GM19372 (cell line): ENCODE measurements around the gene INPP5B.
"Not testable (repeated sequence)": the region's sequence is repeated elsewhere in the genome, so short reads cannot be mapped to it uniquely, and the experiment has no call there.

Experiments used
- ATAC-seq: cut with Tn5 transposase; IDR thresholded peaks from one replicate; pipeline ENCODE4 v1.9.1; 2021; ENCODE audit warnings: mild to moderate bottlenecking, low read depth, moderate library complexity; ENCODE audit not compliant: unreplicated experiment

The INPP5B gene

DNA sequence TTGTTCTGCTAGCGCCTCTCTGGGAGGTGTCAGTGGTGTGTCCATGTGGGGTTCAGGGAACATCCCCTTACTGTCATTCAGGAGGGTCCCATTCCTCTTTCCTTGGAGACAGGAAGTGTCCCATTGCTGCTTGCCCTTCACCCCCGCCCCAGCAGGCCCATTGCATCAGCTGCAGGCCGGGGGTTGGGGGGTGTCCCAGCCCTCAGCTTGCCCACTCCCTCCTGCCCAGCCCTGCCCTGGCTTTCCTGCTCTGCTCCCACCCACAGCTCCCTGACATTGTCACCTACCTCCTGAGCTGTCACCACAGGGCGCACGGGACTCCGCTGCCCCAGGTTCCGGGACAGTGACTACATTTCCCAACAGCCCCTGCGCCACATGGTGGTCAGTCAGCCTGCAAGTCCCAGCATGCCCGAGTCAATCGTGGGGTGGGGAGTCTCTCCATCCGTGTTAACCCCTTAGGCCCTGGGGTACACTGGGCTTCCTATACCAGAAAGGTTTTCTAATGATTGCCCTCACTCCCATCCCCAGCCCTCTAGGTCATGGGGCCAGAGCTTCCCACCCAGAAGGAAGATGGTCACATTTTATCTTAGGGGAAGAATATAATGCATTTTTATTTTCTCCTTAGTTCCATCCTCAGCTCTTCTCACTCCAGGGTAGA is at the start of gene INPP5B:
Gene INPP5B (minus strand): TSS at position 351 of the 658 bp plus-strand sequence. CDS start 745 bp downstream, outside the sequence.
- peak; percentile 77 for ATAC-seq

DNA sequence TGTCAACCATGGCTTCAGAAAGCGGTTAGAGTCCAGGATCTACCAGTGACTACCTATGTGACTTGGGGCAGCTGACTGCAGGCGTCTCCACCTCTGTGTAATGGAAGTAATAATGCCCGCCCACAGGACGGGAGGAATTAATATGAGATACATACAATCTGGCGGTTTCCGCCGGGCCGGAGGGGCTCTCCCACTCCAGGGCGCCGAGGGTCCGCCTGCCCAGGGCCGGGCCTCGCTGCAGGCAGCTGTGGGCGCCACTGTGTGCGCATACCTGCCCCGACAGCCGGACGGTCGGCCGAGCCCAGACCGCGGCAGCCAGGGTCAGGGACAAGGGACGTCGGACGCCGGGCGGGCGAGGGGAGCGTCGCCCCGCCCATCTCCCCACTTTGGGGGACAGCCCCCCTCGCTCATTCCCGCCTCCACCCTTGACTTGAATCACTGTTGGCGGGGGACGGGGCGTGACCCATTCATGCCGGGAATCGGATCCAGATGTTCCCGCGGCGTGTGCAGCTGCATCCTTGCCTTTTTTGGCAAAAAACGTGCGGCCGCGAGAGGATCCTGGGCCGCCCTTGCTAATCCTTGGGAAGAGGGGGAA is 49.0 kb upstream of the INPP5B start:
- ATAC-seq: no peak

DNA sequence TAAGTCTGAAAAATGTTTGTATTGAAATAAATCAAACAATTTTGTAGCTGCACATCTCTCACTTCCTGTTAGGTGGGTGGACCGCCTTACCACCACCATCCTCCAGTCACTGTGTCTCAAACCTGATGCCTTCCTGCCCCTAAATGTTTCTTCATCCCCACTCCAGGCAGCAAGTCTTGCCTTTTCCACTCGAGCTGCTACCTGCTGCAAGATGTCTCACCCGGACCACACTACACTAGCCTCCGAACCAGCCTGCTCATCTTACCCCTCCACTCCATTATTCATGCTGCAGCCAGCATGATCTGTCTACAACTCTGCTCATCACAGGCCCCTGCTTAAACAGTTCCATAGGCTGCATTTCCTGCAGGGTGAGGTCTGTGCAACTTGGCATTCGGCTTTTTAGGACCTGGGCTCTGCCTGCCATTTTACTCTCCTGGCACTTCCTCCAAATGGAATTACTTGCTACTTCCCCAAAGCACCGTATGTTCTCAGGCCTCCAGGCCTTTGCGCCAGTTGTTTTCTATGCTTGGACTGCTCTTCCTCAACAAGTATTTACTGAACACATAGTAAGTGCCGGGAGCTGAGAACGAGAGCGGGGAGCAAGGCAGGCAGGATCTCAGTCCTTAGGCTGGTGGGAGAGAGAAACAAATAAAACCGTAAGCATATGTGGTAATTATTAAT is 48.2 kb upstream of the INPP5B start:
- no peak for ATAC-seq

DNA sequence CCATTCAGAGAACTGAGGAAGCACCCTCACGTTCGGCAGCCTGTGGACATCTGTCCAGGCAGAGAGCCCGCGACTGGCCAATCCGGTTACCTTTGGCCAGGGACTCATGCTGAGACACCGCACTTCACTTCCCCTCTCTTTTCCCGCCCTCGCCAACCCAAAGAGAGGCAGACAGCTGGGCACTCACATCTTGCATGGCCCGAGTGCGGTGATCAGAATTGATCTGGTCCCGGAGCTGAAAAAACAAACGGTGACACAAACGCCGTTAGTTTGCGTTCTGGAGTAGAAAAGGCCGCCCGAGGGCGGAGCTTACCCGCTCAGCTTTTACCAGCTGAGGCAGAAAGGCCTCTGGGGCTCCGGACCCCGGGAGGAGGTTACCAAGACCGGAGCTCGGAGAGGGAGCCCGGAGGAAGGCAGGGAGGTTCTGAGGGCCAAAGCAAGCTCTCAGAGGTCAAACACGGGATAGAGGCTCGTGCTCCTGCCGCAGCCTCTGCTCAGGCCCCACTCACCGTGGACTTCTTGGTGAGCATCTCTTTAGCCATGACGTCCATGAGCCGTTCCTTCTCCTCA is 42.6 kb upstream of the INPP5B start:
- peak; percentile 6 for ATAC-seq

DNA sequence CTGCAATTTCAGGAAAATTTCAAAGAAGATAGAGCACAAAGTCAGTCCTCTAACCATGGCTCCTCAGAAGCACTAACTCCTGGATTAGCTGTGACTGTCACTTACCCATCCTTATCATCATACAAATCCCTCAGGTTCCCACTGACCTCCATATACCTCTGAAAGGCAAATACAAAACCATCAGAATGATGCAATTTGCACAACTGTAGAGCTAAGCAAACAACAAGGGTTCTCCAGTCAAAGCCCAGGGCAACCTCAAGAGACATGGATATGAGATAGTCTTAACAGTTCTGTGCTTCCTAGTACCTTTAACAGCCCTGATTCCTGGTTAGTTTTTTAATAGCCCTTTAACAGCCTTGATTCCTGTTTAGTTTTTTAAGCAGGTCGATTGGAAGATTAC is 40.8 kb upstream of the INPP5B start:
- ATAC-seq: no peak

DNA sequence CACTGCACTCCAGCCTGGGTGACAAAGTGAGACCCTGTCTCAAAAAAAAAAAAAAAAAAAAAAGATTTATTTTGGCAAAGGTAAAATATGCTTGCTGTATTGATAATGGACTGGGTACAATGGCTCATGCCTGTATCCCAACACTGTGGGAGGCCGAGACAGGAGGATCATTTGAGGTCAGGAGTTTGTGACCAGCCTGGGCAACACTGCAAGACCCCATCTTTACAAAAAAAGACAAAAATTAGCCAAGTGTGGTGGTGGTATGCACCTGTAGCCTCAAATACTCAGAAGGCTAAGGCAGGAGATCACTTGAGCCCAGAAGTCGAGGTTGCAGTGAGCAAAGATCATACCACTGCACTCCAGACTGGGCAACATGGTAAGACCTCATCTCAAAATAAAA is 36.7 kb upstream of the INPP5B start:
- no peak for ATAC-seq

DNA sequence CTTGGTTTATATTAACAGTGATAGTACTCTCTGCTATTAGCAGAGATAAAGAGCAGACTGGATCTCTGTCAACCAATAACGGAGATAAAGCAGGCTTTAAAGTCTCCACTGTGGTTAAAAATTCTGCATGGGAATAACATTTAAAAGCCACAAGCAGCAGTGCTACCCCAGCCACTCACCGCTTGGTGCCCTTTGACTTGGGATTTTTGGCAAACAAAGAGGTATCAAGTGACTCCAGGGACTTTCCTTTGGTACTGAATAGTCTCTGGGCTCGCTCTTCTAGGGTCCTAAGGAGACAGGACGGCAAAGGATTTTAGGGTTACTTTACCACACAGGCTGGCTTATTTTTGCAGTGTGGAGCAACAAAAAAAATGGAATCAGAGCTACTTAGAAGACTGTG is 31.7 kb upstream of the INPP5B start:
- no peak for ATAC-seq

DNA sequence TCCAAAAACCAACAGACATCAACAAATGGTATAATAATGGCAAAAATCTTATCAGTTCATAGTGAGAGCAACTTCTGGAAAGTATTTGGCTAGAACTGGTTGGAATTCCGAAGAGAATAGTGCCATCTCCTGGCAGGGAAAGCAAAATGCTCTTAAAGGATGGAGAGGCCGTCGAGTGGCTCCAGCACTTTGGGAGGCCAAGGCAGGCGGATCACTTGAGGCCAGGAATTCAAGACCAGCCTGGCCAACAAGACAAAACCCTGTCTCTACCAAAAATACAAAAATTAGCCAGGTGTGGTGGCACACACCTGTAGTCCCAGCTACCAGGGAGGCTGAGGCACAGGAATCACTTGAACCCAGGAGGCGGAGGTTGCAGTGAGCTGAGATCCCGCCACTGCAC is 28.2 kb upstream of the INPP5B start:
- not testable (repeated sequence) for ATAC-seq

DNA sequence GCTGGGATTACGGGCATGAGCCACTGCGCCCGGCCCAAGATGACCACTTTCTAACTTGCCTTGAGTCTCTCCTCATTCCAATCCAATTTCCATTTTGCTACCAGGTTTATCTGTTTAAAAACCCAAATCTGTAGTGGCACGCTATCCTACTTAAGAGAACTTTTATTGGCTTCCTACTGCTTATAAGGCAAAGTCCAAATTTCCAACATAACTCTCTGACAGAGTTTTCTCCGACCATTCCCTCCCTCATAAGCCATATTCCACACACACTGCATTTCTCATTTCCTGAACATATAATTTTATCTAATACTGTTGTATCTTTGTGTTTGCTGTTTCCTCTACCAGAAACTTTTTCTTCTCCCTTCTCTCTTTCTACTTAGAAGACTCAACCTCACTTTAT is 27.7 kb upstream of the INPP5B start:
- ATAC-seq: no peak

DNA sequence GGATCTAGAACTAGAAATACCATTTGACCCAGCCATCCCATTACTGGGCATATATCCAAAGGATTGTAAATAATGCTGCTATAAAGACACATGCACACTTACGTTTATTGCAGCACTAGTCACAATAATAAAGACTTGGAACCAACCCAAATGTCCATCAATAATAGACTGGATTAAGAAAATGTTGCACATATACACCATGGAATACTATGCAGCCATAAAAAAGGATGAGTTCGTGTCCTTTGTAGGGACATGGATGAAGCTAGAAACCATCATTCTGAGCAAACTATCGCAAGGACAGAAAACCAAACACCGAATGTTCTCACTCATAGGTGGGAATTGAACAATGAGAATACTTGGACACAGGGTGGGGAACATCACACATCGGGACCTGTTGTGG is 26.8 kb upstream of the INPP5B start:
- not testable (repeated sequence) for ATAC-seq

DNA sequence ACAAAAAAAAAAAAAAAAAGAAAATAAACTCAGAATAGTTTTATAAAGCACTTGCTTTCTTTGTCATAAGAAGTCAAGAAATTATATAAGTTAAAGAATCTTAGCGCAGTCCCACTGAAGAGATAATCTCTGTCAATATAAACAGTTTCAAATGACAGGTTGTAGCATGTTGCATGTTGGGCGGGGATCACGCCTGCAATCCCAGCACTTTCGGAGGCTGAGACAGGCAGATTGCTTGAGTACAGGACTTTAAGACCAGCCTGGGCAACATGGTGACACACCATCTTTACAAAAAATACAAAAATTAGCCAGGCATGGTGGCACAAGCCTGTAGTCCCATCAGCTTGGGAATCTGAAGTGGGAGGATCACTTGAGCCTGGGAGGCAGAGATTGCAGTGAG is 18.4 kb upstream of the INPP5B start:
- ATAC-seq: no peak

DNA sequence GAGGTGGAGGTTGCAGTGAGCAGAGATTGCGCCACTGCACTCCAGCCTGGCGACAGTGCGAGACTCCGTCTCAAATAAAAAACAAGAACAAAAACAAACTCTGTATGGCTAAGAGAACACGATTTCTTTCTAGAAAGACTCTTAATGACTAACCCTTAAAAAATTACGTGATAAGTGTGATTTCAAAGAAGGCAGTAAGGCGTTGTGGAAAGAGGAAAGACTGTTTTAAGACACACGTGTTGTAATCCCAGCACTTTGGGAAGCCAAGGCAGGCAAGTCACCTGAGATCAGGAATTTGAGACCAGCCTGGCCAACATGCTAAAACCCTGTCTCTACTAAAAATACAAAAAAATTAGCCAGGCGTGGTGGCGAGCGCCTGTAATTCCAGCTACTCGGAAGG is 17.3 kb upstream of the INPP5B start:
- not testable (repeated sequence) for ATAC-seq

DNA sequence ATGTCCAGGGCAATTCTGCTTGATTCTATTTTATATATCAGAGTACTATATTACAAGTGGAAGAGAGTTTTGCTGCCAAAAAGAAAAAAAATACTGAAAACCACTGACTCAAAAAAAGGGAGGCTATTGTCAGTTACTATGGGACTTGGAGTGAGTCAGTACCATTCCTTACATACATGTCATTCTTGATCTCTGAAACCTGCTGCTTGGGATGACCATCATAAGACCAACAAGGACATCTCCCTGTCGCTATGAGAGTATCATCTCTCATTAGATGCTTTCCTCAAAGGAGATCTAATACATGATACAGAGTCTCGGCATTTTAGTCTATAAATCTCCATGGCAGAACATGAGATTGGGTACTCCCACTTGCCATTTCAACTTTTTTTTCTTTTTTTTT is 11.8 kb upstream of the INPP5B start:
- no peak for ATAC-seq

DNA sequence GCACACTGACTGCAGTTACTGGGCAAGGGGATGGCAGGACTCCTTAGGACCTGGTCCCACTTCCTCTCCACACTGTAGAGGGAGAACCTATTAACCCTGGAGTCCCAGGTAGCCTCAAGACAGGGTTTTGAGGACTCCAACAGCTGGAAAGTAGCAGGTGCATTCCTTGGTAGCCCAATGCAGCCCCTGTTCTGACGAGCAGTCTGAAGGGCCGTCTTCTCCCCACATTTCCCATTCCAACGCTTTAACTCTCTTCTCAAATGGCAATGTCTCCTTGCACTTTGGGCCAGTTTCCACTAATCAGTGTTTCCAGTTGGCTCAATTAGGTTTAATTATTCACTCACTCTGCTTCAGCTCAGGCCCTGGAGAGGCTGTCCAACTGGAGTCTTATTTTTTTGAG is 8.8 kb upstream of the INPP5B start:
- ATAC-seq: no peak

DNA sequence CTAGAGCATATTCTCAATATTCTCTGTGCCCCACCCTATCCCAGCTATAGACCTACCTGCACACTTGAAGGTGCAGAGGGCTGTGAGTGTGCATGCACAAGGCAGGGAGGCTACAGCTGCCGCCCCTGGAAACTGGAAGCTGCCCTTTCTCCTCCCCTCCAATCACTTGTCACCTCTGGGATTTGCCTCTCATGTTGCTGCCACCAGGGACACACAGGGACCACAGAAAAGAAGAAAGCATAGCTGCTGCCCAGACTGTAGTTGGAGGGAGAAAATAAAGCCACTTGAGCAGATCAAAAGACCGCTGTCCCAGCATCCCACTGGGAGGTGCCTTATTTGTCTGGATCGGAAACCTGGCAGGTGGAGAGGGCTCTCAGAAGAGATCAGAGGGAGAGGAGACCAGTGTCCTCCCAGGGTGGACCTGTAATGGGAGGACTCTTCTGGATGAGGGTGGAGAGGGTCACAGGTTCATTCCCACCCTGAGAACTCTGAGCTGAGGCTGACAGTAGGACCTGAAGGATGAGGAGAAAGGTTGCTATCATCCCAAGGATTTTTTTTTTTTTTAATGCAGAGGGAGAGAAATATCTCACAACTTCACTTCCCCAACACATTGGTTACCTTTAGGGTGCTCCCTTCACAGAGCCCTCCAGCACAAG is 7.6 kb upstream of the INPP5B start:
- no peak for ATAC-seq

DNA sequence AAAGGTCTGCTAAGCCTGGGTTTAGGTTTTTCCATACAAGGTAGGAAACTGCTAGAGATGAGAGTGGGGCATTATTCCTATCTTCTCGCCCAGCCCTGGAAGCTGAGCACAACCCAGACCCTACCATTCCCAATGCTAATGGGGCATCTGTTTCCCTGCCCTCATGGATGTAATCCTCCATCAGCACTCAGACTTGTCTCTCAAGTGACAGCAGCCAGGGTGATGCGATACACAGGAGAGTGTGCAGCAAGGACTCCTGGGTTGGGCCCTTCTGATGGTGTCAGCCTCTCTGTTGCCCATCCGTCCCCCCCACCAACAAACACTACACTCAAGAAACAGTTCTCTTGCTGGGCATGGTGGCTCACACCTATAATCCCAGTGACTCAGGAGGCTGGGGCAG is 5.9 kb upstream of the INPP5B start:
- ATAC-seq: no peak

DNA sequence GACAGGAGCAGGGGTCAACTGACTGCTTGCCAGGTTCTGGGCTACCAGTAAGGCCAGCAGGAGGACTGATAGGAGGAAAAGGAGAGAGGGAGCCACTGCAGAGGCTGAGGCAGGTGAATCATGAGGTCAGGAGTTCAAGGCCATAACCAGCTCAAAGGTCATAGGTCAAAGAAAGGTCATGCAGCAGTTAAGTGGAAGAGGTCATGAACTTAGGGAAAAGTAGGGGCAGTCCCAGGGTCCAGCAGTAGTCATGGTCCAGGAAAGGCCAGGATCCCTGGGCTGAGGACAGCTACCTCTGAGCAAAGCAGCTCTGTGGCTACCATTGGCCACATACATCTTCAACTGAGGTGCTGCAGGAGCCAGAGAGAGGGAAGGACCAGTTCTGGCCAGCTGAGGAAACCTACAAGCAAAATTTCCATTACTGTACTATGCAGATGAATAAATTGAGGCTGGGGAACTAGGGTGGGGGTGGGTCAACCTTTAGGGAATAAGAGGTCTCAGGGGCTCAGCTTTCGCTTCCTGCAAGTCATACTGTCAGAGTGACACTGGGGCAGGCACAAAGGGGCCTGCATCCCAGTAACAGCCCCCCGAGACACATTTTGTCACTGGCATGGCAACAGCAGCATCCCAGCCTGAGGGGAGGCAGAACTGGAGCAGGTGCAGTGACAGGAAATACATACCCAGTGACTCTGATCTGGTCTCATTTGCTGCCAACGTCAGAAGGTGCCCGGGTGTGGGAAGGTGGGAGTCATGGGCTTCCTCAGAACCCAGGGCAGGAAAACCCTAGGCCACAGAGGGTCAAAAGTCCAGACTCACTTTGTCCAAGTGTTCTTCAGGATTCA is 5.2 kb upstream of the INPP5B start:
- no peak for ATAC-seq

DNA sequence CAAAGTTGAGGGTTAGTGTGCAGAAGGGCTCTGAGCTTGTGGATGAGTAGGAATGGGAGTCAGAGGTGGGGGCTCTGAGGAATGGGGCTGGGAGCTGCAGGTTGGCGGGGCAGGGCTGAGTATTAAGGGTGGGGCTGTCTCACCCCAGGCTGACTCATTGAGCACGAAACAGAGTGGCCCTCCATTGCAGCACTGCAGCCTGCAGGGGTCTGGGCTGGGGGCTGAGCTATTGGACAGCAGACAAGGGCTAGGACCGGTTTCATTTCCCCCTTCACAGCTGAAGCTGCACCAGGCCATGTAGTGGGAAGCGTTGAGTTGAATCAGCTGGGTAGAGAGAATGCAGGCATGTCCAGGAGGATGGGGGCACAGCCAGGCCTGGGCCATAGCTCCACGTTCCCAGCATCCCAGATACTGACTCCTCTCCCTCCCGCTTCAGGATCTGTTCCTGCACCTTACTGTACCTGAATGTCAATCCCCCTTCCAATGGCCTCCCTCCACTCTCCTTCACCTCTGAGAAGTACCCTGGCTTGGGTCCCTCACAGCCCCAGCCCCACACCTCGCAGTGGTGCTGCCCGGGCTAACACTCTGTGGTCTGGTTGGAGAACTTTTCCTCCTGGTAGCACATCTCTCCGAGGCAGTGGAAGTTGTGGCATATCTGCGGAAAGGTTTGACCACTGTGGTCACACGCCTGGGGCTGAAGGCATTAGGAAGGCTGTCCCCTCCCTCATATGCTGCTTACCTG is 4.4 kb upstream of the INPP5B start:
- ATAC-seq: no peak

DNA sequence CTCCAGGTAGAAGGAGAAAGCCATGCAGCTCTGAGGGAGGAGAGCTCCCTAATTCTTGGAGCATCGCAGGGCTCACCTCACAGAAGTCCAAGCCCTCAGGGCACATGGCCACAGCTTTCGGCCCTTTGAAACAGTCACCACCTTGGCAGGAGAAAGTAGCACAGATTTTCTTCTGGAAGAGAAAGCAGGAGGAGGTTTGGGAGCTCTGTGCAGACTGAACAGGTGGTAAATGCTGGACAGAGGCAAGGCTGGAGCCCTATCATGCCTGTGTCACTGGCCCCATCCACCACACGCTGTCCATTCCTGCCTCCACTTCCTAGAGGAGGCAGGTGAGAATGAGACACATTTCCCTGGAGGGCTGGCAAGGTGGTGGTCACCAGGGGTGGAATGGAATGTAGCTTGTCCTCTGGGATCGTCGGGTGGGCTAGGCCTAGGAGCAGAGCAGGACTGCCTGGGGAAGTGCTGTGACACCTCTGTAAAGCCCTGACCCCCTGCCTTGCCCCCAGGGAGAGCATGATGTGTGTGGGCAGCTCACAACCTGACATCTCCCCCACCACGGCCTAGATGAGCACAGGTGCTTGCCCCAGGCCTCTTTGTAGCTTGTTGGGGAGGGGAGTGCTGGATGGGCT is 2.8 kb upstream of the INPP5B start:
- ATAC-seq: no peak
